ENCODE results near the gene KDM4F.

The KDM4F gene

GRCh38 chr11:95066716-95067038, 17.5 kb downstream of the KDM4F start, which contains the start of gene SRSF8:
TSS of gene SRSF8 (plus strand) at chr11:95066919. CDS start at chr11:95067227, 308 bp downstream.
- DNase-seq = no peak

- DNase-seq = peak; percentile 51 to 64 (median 60)
Observed at GRCh38 chr11:95067039-95067840, 18.0 kb downstream of the KDM4F start.

GRCh38 chr11:95067841-95068219, 18.6 kb downstream of the KDM4F start:
- no peak for DNase-seq

- peak in 3 of 4 experiments; percentile 15 to 40 (median 22) for DNase-seq
Observed at GRCh38 chr11:95068549-95068948, 19.3 kb downstream of the KDM4F start.

- DNase-seq = no peak
Observed at GRCh38 chr11:95070471-95070870, 21.2 kb downstream of the KDM4F start.

- DNase-seq = no peak
Observed at GRCh38 chr11:95072948-95073347, 23.7 kb downstream of the KDM4F start.

- DNase-seq = no peak
Observed at GRCh38 chr11:95074792-95075563, 25.8 kb downstream of the KDM4F start.

GRCh38 chr11:95076416-95076815, 27.2 kb downstream of the KDM4F start:
- DNase-seq = no peak

GRCh38 chr11:95076981-95077380, 27.8 kb downstream of the KDM4F start:
- DNase-seq = no peak

GRCh38 chr11:95078526-95078925, 29.3 kb downstream of the KDM4F start:
- DNase-seq = no peak

- no peak for DNase-seq
Observed at GRCh38 chr11:95081010-95081409, 31.8 kb downstream of the KDM4F start.

- no peak for DNase-seq
Observed at GRCh38 chr11:95081412-95081811, 32.2 kb downstream of the KDM4F start.

GRCh38 chr11:95082576-95083001, 33.4 kb downstream of the KDM4F start:
- no peak for DNase-seq

- DNase-seq = no peak
Observed at GRCh38 chr11:95084509-95084908, 35.3 kb downstream of the KDM4F start.

- no peak for DNase-seq
Observed at GRCh38 chr11:95085117-95085816, 36.0 kb downstream of the KDM4F start.

- no peak for DNase-seq
Observed at GRCh38 chr11:95086151-95086550, 36.9 kb downstream of the KDM4F start.

GRCh38 chr11:95086836-95087570, 37.8 kb downstream of the KDM4F start:
- DNase-seq = no peak

GRCh38 chr11:95088946-95089619, 39.9 kb downstream of the KDM4F start:
- DNase-seq = peak in 1 of 4 experiments; percentile 76

- peak; percentile 60 to 85 (median 78) for DNase-seq
Observed at GRCh38 chr11:95089620-95090542, 40.7 kb downstream of the KDM4F start, which contains the start of gene ENDOD1. TSS of gene ENDOD1 (plus strand) at chr11:95089846. CDS start at chr11:95089928, 82 bp downstream.

- DNase-seq = no peak
Observed at GRCh38 chr11:95091663-95092180, 42.5 kb downstream of the KDM4F start.
